ENCODE measurements around the gene ZNF70. TPM values are rescaled to one million over a fixed set of nuclear protein-coding genes. Genes with fewer than 3 reads are reported as not detected.

ZNF70 gene
- polyA plus RNA-seq, 1 of the 3 experiments (the other 2 are of a cell fraction) = 0.77 TPM

- Histone ChIP-seq H4K20me1 (ENCODE audit: insufficient read depth) (peaks cover 45% of the 10 kb centered on the region), H3K27ac (ENCODE audit: low read depth in 2 of 2, low read length in 1 of 2) (no peak overlapping the region), H3K9ac (no peak overlapping the region), H3K9me3 (no peaks in the 10 kb centered on the region), H3K4me1 (ENCODE audit: control insufficient read depth in 1 of 2, insufficient read depth in 2 of 2, low read depth in 1 of 2, low read length in 1 of 2) (peaks cover 0 to 35% of the 10 kb centered on the region in 2 experiments; a peak in 2 of 4 replicates), H3K4me3 (ENCODE audit: low read depth in 2 of 2, low read length in 1 of 2) (no peak overlapping the region), H3F3A (replicated peaks; ENCODE audit: insufficient read depth) (peaks cover 3% of the 10 kb centered on the region), H3K27me3 (ENCODE audit: insufficient read depth) (no peaks in the 10 kb centered on the region), H3K36me3 (replicated peaks in 1 of 2; ENCODE audit: control insufficient read depth in 1 of 2, insufficient read depth in 2 of 2, low read length in 1 of 2) (peaks cover 33 to 42% of the 10 kb centered on the region in 2 experiments), H3K79me2 (ENCODE audit: insufficient read depth) (peaks cover 64% of the 10 kb centered on the region), H3K4me2 (no peak overlapping the region), H2AFZ (ENCODE audit: low read depth) (no peak overlapping the region), H3K9me2 (no peaks in the 10 kb centered on the region)
- 86% methylated on average over 6 of the region's 8 CpGs for WGBS (ENCODE audit: low lambda C conversion rate)
- TF ChIP-seq RXRA (IDR thresholded peaks at IDR 0.05; ENCODE audit: borderline replicate concordance, low read depth) (no peak), RAD21 (IDR thresholded peaks at IDR 0.05; ENCODE audit: low read length) (no peak), PBX3 (IDR thresholded peaks at IDR 0.05) (no peak), IRF3 (IDR thresholded peaks at IDR 0.05; ENCODE audit: low read depth, low read length) (no peak), GATA2 (CRISPR knock-in tag; IDR thresholded peaks at IDR 0.05) (no peak), RFX5 (IDR thresholded peaks at IDR 0.05; ENCODE audit: low read length) (no peak), TEAD4 (IDR thresholded peaks at IDR 0.05; ENCODE audit: borderline replicate concordance, insufficient read depth) (no peak), MEF2A (IDR thresholded peaks at IDR 0.05; ENCODE audit: borderline replicate concordance, low read depth) (no peak), CTCF (IDR thresholded peaks at IDR 0.05) (no peak), TCF12 (IDR thresholded peaks at IDR 0.05) (no peak), USF2 (IDR thresholded peaks at IDR 0.05; ENCODE audit: borderline replicate concordance, low read depth, low read length) (no peak), TAF1 (IDR thresholded peaks at IDR 0.05; ENCODE audit: borderline replicate concordance, low read depth, low read length) (no peak), YY1 (IDR thresholded peaks at IDR 0.05; ENCODE audit: low read depth) (no peak), POLR2AphosphoS5 (IDR thresholded peaks at IDR 0.05; ENCODE audit: low read depth, low read length) (no peak), SMC3 (IDR thresholded peaks at IDR 0.05; ENCODE audit: low read depth, low read length) (no peak), RCOR1 (IDR thresholded peaks at IDR 0.05; ENCODE audit: low read length) (no peak), JUND (IDR thresholded peaks at IDR 0.05) (no peak)
- peak; percentile 11 for DNase-seq
- ChIA-PET POLR2A (interaction anchor here (0.6 kb wide), 1 partner anchor 53 kb away, joined by 3 read pairs; no protein-coding TSS in a partner anchor), CTCF (interaction anchor here (0.7 to 1.5 kb wide), 6 partner anchors 22 to 1697 kb away, joined by 3 to 9 read pairs (median 3); no protein-coding TSS in a partner anchor)
Measured at GRCh38 chr22:23793326-23793725, 42.4 kb upstream of the ZNF70 start.
